Hindlimb muscle (tissue), 1 donor: Measurements from ENCODE around the gene ZNF581. TPM values are rescaled to one million over a fixed set of nuclear protein-coding genes. Genes with fewer than 3 reads are reported as not detected.

Experiments
- DNase-seq: peaks from one replicate; pipeline ENCODE4 v3.0.0-alpha.2; 2013
- polyA plus RNA-seq: library from polyadenylated mRNA; unstranded; fragments of 120-200 nt; gene quantifications from one replicate; pipeline ENCODE4 v1.2.1, GENCODE V29; 2013; ENCODE audit not compliant: insufficient read length

The ZNF581 gene
- polyA plus RNA-seq, 1 donor: 36.4 TPM

DNA sequence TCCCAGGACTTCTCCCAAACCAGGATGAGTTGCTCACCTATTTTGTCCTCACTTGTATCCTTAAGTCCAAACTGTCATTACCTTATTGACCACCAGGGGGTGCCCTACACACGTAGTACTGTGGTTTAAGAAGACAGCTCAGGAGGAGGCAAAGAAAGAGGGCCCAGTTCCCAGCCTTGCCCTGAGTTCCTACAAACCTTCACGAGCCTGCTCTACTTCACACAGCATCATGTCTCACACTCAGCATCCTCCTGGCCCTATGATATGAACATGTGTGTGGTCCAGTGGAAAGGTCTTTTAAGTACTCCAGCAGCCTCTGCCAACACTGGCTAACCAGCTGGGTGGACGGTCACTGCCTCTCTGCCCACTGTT lies 11.0 kb upstream of the ZNF581 start:
- peak; percentile 90 for DNase-seq

DNA sequence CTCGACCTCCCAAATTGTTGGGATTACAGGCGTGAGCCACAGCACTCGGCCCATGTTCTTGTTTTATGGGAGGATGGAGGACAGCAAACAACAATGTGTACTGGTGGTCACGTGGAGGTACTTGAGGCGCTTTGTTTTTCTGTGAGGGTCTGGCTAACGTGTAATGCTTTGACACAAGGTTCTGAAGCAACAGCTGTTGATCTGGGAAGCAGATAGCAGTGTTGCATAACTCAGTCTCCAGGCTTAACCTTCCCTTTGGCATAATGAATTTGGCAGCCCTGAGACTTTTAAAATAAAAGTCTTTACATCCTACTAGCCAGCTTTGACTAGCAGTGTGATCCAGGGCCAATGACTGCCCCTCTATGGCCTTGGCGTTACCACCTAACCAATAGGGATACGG lies 9.6 kb upstream of the ZNF581 start:
- no peak for DNase-seq

DNA sequence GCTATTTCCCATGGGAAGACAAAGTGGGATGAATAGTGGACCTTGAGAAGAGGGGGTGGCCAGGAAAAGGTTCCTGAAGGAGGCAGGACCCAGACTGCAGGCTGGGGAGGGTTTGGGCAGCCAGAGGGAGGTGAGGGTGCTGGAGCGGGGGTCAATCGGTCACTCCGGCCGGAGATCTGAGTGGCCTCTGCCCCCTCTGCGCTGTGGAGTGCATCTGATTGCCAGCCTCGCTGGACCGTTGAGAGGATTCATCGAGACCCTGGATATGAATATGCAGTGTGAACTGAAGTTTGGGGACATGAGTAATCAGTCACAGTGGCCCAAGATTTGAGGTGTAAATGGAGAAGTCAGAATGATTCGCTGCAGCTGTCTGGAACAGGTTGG lies 8.1 kb upstream of the ZNF581 start:
- DNase-seq: no peak

DNA sequence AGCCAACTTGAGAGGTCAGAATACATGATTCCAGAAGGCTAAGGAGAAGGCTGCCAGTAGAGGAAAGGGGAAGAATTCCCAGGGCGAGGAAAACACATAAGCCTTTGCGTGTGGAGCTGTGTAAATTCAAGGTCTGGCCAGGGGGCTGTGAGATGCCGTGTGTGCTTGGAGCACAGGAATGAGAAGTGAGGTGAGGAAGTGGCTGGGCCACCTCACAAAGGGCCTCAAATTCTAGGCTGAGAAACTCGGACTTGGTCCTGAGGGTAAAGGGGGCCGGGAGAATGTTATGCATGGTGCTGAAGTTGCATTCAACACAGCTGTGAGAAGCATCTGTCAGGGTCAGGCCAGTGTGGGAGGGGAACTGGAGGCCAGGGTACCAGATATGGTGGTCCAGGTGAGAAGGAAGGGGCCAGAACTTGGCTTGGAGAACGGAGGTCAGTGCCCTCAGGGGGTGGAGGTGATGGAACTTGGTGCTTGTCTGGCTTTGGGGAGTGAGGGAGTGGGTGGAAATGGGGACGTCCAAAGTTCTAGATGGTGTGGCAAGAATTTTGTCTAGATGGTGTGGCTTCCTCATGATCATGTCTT lies 7.5 kb upstream of the ZNF581 start:
- no peak for DNase-seq

DNA sequence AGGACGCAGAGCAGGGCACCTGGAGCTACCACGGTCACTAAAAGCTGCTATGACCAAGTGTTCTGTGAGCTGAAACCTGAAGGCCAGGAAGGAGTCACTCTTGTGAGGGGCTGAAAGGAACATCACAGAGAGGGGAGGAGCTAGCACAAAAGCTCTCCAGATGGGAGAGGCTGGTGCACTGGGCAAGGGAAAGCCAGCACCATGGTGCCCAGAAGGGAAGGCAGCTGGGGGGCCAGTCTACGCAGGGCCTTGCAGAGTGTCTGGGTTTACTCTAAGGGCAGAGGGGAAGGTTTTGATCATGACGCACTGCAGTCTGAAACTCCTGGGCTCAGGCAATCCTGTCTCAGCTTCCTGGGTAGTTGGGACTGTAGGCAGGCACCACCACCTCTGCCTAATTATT lies 6.7 kb upstream of the ZNF581 start:
- no peak for DNase-seq

DNA sequence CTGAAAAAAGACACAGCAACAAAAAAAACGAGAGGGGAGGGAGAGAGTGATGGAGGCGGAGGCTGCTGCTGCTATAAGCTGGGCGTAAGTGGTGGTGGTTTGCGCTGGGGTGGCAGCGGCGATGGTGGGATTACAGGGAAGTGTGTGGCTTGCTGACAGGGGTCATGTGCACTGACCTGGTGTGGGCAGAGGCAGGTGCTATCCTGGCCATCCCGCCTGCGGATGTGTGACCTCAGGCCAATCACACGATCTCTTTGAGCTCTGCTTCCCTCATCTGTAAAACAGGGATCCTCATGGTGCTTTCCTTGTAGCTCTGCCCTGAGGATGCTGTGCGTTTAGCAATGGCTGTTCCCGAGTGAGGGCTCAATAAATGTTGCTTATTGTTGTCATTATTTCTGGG lies 5.9 kb upstream of the ZNF581 start:
- DNase-seq: no peak

DNA sequence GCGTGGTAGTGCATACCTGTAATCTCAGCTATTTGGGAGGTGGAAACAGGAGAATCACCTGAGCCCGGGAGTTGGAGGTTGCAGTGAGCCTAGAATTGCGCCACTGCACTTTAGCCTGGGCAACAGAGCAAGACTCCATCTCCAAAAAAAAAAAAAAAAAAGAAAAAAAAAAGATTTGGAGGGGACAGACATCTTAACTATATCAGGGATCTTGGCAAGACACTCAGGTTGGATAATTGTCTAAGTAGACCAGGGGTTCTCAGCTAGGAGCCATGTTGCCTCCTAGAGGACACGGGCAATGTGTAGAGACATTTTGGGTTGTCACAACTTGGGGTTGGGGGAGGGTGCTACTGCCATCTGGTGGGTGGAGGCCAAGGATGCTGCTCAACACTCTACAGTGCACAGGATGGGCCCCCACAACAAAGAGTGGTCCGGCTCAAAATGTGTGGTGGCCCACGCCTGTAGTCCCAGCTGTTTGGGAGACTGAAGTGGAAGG lies 4.5 kb upstream of the ZNF581 start:
- no peak for DNase-seq

DNA sequence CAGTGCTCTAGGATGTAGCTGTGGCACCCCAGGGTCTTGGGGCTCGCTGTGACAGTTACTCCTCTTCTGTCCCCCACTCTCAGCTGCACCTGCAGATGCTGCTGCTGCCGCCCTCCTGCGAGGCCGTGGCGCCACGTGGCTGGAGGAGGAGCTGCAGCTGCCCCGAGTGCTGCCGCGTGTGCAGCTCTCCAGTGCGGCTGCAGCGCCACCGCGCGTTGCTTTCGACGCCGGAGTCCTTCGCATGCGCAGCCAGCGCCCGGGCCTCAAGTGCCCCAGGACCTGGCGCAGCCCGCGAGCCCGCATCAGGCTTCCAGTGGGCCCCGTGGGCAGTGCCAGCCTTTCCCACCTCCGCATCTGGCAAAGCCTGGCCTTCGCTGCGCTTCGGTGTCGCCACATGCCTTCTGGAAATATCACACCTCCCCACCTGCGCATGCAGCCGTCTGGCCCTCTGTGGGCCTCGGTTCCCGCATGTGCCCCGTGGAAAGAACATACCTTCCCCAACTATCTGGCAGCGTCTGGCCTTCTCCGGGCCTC lies 3.3 kb upstream of the ZNF581 start:
- DNase-seq: peak; percentile 77

DNA sequence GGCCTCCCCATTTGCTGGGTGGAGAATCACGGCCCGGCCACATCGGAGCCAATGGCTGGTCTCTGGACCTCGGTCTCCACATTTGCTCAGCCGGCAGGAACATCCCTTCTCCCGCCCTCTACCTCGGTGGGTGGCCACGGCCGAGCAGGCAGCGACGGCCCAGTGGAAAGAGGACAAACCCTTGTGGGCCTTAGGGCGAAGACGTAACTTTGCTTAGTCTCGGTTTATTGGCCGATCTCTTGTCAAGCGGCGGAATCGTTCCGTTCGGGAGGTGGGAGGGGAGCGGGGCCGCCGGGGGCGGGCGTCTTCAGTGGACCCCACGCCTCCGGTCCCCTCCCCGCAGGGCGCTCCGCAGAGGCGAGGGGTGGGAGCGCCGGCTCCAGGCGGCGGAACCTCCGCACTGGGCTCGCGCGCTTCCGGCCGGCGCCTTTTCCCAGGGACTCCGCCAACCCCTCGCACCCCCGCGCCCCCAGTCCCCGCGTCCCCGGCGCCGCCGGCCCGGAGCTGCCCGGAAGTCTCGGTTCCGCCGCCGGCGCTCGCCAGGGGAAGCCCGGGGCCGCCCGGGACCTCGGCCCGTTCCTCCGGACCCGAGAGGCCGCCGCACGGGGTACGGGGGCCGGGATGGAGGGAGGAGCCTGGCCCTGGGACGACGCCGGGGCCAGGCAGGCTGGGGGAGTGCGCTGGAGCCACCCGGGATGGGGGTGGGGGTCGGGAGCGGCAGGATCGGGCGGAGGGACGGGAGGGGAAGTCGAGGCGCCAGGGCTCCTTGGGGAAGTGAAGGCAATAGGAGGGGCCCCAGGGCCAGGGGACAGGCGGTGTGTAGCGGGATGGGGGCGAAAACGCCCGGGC lies 2.6 kb upstream of the ZNF581 start, which contains the start of gene ZNF580:
TSS of gene ZNF580 (plus strand) at position 426 of the 849 bp plus-strand sequence. CDS start 1,507 bp downstream, outside the sequence.
- DNase-seq: peak; percentile 84

DNA sequence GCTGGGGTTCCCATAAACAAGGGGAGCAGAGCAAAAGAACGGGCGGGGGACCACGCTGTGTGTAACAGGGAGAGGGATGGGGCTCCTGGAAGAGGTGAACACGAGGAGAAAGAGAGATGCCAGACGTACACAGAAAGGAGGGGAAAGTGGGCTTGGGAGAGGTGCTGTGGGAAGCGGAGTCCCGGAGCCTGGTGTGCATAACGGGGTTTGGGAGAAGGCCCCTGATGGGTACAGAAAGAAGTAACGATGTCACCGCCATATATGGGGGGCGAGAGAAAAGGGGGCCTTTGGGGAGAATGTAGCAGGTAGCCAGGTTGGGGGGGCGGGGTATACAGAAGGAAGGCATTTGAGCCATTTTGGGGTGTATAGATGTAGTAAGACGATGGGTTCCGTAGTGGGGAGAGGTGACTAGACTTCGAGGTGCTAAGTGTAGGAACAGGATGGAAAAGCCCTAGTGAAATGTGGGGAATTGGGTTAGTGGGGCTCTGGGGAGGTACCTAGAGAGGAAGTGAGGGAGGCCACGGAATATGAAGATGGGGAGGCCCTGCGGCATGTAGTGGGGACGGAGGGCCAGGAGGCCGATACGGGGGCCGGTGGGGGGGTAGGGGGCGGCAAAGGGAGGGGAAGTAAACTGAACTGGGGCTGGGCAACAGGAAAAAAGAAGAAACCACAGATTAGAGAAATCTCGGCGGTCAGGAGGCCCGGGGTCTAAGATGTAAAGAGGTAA lies 1.9 kb upstream of the ZNF581 start:
- no peak for DNase-seq

DNA sequence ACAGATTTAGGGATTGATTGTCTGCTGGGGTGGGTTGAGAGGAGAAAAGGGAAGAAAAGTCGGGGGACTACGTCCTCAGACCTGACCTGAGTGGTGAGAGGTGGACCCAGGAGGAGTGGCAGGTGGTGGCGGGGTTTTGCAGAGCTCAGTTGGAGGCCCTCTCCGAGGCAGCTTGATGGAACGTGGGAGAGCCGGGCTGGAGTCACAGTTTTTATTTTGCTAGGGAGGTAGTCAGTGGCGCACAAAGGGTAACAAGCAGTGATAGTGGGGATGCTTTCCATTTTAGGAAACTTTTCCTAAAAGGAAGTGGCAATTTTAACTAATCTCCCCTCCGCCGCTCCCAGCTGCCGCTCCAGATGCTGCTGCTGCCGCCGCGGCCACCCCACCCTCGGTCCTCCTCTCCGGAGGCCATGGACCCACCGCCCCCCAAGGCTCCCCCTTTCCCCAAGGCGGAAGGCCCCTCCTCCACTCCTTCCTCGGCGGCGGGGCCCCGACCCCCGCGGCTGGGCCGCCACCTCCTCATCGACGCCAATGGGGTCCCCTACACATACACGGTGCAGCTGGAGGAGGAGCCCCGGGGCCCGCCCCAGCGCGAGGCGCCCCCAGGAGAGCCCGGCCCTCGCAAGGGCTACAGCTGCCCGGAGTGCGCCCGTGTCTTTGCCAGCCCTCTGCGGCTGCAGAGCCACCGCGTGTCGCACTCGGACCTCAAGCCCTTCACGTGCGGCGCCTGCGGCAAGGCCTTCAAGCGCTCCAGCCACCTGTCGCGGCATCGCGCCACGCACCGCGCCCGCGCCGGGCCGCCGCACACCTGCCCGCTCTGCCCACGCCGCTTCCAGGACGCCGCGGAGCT lies 1.1 kb upstream of the ZNF581 start:
- no peak for DNase-seq

DNA sequence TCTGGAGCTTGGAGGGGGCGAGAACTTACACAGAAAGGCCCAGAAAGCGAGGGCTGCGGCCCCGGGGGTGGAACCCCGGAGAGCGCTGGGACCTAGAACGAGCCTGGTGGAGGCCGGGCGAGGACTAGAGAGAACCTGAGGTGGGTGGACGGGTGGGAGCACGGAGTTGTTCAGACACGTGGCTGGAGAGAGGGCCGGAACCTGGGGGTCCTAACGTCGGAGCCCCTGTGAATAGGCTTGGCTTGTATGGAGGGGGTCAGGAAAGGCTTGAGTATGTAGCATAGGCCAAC lies 383 bp downstream of the ZNF581 start:
- no peak for DNase-seq

DNA sequence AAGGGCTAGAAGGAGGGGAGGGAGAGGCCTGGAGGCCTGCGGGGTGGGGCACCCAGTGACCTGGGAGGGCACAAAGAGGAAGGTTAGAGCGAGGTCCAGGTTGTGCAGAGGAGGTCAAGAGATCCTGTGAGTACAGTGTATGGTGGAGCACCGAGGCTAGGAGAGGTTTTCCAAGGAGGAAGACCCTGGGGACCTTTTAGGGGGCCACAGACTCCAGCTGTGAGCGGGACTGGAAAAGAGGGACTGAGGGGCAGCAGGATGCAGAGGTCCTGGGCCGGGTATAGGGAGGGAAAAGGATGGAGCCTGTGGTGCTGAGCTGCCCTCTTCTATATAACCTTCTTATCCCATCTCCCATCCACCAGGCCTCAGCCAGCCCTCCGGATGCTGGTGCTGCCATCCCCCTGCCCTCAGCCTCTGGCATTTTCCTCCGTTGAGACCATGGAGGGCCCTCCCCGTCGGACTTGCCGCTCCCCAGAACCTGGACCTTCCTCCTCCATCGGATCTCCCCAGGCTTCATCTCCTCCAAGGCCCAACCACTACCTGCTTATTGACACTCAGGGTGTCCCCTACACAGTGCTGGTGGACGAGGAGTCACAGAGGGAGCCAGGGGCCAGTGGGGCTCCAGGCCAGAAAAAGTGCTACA lies 863 bp downstream of the ZNF581 start:
- DNase-seq: no peak

DNA sequence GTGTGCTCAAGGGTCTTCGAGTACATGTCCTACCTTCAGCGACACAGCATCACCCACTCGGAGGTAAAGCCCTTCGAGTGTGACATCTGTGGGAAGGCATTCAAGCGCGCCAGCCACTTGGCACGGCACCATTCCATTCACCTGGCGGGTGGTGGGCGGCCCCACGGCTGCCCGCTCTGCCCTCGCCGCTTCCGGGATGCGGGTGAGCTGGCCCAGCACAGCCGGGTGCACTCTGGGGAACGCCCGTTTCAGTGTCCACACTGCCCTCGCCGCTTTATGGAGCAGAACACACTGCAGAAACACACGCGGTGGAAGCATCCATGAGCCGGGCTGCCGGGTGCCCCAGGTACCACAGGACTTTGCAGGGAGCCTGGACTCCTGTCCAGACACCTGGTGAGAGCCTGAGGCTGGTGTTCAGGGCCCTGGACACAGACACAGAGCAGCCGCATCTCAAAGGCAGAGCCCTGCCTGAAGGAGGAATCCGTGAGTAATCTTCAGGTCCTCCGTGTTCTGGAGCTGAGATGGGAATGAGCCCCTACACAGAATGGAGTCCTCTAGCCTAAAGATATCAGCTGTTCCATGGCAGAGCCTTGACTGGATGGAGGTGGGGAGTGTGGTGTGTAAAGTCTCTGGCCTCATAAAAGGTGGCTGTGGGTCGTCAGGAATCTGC lies 1.5 kb downstream of the ZNF581 start:
- no peak for DNase-seq

DNA sequence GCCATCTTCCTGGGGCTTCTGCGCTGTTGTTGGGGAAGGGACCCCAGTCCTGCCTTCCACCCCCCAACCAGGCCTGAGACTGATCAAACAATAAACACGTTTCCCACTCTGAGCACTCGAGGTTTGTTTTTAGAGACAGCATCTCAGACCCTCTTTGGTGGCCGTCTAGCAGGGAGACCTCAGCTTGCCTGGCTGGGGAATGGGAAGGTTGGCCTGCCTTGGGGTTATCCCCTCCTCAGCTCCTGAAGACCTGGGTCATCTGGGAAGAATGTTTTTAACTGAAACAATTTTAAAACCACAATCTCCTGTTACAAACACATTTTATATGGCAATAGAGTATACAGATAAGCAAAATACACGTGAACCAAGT lies 2.0 kb downstream of the ZNF581 start:
- DNase-seq: no peak

DNA sequence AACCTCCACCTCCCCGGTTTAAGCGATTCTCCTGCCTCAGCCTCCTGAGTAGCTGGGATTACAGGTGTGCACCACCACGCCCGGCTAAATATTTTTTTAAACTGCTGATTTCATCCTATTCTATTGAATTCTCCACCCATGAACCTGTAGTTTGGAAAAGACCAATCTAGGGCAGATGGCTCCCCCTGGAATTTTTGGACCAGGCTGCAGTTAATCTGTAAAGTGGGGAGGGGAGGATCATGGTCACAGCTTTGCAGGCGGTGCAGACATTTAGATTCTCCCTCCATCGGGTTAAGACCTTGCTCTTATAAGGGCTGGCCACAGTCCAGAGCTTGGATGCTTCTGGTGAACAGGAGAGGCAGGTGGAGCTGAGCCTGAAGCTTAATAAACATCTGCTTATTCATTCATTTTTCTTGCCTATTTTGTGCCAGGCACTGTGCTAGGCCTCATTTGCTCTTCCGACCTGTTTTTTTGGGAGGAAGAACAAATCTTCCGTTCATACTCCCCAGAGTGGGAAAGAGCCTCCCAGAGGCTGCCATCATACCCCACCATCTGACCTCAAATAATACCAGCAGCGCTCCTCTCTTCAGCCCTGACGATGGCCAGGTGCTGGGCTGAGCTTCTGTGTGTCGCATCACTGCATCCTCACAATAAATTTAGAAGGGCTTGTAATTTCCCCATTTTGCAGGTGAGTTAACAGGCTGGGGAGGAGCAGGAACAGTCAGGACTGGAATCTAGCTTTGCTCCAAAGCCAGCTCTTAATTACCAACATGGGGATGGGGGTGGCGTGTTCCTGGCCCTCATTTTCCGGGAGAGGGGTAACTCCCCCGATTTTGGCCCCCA lies 3.7 kb downstream of the ZNF581 start:
- no peak for DNase-seq

DNA sequence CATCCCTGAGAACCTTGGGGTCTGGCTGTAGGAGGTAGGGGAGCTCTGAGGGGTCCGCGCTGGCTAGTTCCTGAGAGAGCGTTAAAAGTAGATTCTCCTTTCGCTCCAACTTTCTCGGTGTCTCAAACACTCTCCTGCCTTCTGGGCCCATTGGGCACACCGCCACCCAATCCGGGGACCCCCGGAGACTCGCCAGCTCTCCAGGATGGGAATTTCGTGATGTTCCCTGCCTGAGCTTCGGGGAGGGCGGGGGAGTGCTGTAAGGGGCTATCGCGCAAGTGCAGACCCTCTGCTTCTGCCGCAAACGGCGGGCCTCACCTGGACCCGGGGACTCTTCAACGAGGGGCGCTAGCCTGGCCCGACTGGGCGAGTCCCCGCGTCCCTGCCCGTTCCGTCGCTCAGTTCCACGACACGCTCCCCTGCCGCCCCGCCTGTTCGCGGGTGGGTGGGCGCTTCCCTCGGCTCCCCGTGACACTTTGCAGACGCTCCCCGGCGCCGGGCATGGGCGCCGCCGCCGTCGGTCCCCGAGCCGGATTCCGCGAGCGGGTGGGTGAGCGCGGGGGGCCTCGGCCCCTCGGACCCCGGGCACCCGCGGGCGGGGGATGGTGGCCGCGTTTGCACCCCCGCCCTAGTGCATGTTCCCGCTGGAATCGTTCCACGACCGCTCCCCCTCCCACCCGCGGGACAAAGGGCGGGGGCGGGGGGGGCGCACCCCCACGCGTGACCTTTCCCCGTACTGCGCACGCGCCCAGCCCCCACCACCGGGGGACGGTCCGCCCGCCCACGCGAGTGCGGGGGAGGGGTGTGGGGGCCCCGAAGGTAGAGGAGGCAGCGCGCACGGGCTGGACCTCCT lies 4.5 kb downstream of the ZNF581 start, which contains the start of gene CCDC106:
TSS of gene CCDC106 (plus strand) at position 481 of the 853 bp plus-strand sequence. CDS start 835 bp downstream, outside the sequence.
- peak; percentile 83 for DNase-seq

DNA sequence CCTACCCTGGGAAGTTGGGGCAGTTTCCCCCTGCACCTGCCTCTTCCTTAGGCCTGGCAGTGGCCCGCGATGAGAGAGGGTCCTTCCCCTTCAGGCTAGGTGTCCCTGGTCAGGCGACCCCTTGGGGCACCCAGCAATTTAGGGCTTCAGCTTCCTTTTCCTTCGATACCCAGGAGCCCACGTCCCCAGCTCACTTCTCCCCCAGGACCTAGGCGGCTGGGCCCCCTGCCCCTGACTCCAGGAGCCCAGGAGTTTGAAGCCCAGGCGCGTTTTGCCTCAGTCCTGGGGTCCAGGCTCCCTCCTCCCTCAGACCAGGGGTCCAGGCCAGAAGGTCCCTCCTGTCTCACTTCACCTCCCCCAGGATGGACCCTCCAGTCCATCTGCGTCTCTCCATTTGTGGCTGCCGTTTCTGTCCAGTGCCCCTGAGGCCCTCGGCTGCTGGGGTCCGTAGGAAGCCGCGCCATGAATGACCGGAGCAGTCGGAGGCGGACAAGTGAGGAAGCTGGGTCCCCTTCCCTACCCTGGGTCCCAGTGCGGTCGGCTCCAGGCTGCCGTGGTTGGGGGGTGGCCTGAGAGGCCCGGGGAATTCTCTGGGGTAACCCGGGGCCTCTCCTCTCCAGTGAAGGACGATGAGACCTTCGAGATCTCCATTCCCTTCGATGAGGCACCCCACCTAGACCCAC lies 5.3 kb downstream of the ZNF581 start:
- no peak for DNase-seq
